ENCODE measurements around the gene NOP9.

The NOP9 gene

GRCh38 chr14:24299255-24300191 is at the start of gene NOP9, which contains the start of gene DHRS1:
Gene NOP9 (plus strand): TSS chr14:24299850. CDS start chr14:24299955, 105 bp downstream.
Gene DHRS1 (minus strand): TSS chr14:24299780. CDS start chr14:24299106, 674 bp downstream.
- DNase-seq, result peak; percentile 90

- no peak for DNase-seq
Observed at GRCh38 chr14:24250354-24250753, 49.3 kb upstream of the NOP9 start.

GRCh38 chr14:24251880-24252288 is 47.8 kb upstream of the NOP9 start:
- DNase-seq, result no peak

GRCh38 chr14:24252289-24253124 is 47.1 kb upstream of the NOP9 start:
- DNase-seq, result no peak

- DNase-seq, result no peak
Observed at GRCh38 chr14:24253936-24254335, 45.7 kb upstream of the NOP9 start.

GRCh38 chr14:24254630-24255392 is 44.8 kb upstream of the NOP9 start:
- no peak for DNase-seq

- no peak for DNase-seq
Observed at GRCh38 chr14:24255438-24255837, 44.2 kb upstream of the NOP9 start.

GRCh38 chr14:24255931-24256711 is 43.5 kb upstream of the NOP9 start:
- no peak for DNase-seq

- no peak for DNase-seq
Observed at GRCh38 chr14:24256960-24257359, 42.7 kb upstream of the NOP9 start.

GRCh38 chr14:24258119-24258518 is 41.5 kb upstream of the NOP9 start:
- no peak for DNase-seq

- DNase-seq, result no peak
Observed at GRCh38 chr14:24258548-24259265, 40.9 kb upstream of the NOP9 start.

- DNase-seq, result no peak
Observed at GRCh38 chr14:24259282-24260025, 40.2 kb upstream of the NOP9 start.

GRCh38 chr14:24260026-24260779 is 39.4 kb upstream of the NOP9 start:
- DNase-seq, result no peak

GRCh38 chr14:24260780-24261157 is 38.9 kb upstream of the NOP9 start:
- DNase-seq, result no peak

- no peak for DNase-seq
Observed at GRCh38 chr14:24261256-24261968, 38.2 kb upstream of the NOP9 start.

GRCh38 chr14:24261969-24262327 is 37.7 kb upstream of the NOP9 start:
- no peak for DNase-seq

- no peak for DNase-seq
Observed at GRCh38 chr14:24262821-24263733, 36.6 kb upstream of the NOP9 start, which contains the start of gene TGM1. Gene TGM1 (minus strand): TSS chr14:24263177. CDS start chr14:24262352, 825 bp downstream.

- no peak for DNase-seq
Observed at GRCh38 chr14:24263848-24264247, 35.8 kb upstream of the NOP9 start.

Measured in activated naive CD4-positive, alpha-beta T cell treated with anti-CD3 and anti-CD28 coated beads, Interleukin-2, amount 50 U/mL, for 16 hours (primary cell).